Neural crest cell (in vitro differentiated cells): Measurements from ENCODE around the gene GAPDHS. TPM values are rescaled to one million over a fixed set of nuclear protein-coding genes. Genes with fewer than 3 reads are reported as not detected.

ENCODE experiments used
- DNase-seq: peaks from one replicate; pipeline ENCODE4 v3.0.0; 2021; ENCODE audit warnings: low read depth, mixed read lengths, low spot score
- H3K27ac Mint-ChIP-seq: one replicate; pipeline ENCODE4 v1.8.0; 2021; ENCODE audit warnings: mild to moderate bottlenecking, mixed read lengths; ENCODE audit not compliant: unreplicated experiment
- H3K27me3 Mint-ChIP-seq: 2 replicates; pipeline ENCODE4 v1.8.0; 2021; ENCODE audit warnings: low read depth, mild to moderate bottlenecking, mixed read lengths
- H3K36me3 Mint-ChIP-seq: 2 replicates; pipeline ENCODE4 v1.8.0; 2021; ENCODE audit warnings: low read depth, mild to moderate bottlenecking, mixed read lengths
- H3K4me1 Mint-ChIP-seq: 2 replicates; pipeline ENCODE4 v1.8.0; 2021; ENCODE audit warnings: mixed read lengths
- H3K4me3 Mint-ChIP-seq: one replicate; pipeline ENCODE4 v1.8.0; 2021; ENCODE audit warnings: mild to moderate bottlenecking, mixed read lengths
- H3K9me3 Mint-ChIP-seq: 2 replicates; pipeline ENCODE4 v1.8.0; 2021; ENCODE audit warnings: mixed read lengths
- total RNA-seq: library from RNA; stranded (reverse); gene quantifications from 2 replicates; pipeline ENCODE4 v1.2.1, GENCODE V29; 2021
- TF ChIP-seq, protein P1 (sequence below): fragments of 200-600 bp; sonication (generic); conservative IDR thresholded peaks from 2 replicates; pipeline ENCODE4 v1.5.0; 2021; ENCODE audit warnings: antibody characterized with exemption, mild to moderate bottlenecking

Gene GAPDHS
- total RNA-seq, 1 donor from 2014 or later: not detected

DNA sequence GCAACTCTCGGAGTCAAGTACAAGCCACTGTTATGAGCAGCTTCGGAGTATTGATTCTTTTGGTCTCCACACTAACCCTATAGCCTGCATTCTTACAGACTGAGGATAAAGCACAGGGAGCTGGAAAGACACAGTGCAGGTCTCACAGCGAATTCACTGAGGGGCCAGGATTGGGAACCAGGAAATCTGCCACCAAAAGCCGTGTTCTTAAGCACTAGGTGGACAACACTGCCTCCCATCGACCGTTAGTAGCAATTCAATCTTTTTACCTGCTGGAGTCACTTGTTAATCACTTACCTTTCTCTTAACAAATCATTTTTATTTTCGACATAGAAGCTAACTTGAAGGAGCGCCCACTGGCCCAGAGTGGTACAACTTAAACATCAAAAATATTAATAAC lies 59.0 kb downstream of the GAPDHS start:
- no peaks in the 10 kb centered on the region for H3K36me3 Mint-ChIP-seq
- peaks cover 40% of the 10 kb centered on the region for H3K27me3 Mint-ChIP-seq
- no peak for DNase-seq
- H3K9me3 Mint-ChIP-seq: no peaks in the 10 kb centered on the region
- no peaks in the 10 kb centered on the region for H3K4me1 Mint-ChIP-seq
- TF ChIP-seq, protein P1, sequence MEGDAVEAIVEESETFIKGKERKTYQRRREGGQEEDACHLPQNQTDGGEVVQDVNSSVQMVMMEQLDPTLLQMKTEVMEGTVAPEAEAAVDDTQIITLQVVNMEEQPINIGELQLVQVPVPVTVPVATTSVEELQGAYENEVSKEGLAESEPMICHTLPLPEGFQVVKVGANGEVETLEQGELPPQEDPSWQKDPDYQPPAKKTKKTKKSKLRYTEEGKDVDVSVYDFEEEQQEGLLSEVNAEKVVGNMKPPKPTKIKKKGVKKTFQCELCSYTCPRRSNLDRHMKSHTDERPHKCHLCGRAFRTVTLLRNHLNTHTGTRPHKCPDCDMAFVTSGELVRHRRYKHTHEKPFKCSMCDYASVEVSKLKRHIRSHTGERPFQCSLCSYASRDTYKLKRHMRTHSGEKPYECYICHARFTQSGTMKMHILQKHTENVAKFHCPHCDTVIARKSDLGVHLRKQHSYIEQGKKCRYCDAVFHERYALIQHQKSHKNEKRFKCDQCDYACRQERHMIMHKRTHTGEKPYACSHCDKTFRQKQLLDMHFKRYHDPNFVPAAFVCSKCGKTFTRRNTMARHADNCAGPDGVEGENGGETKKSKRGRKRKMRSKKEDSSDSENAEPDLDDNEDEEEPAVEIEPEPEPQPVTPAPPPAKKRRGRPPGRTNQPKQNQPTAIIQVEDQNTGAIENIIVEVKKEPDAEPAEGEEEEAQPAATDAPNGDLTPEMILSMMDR: peak; percentile 67
- no peak overlapping the region for H3K4me3 Mint-ChIP-seq
- H3K27ac Mint-ChIP-seq: no peak overlapping the region

Other genes with a start within 250 kb of the GAPDHS start
- not detected in 2 replicates for gene MAG, start 241.3 kb upstream of the GAPDHS start, total RNA-seq
- gene CD22, start 204.3 kb upstream of the GAPDHS start, total RNA-seq: not detected in 2 replicates
- gene FFAR1, start 185.6 kb upstream of the GAPDHS start, total RNA-seq: not detected in 2 replicates
- not detected in 2 replicates for gene FFAR3, start 175.0 kb upstream of the GAPDHS start, total RNA-seq
- not detected in 2 replicates for gene GPR42, start 162.4 kb upstream of the GAPDHS start, total RNA-seq
- not detected in 2 replicates for gene FFAR2, start 85.2 kb upstream of the GAPDHS start, total RNA-seq
- not detected in 2 replicates for gene KRTDAP, start 43.0 kb upstream of the GAPDHS start, total RNA-seq
- not detected in 2 replicates for gene DMKN, start 19.8 kb upstream of the GAPDHS start, total RNA-seq
- 0.20 and 0.21 TPM in 2 replicates for gene SBSN, start 5.1 kb upstream of the GAPDHS start, total RNA-seq
- 95.1 and 105 TPM in 2 replicates for gene TMEM147, start 12.2 kb downstream of the GAPDHS start, total RNA-seq
- gene ATP4A, start 30.2 kb downstream of the GAPDHS start, total RNA-seq: not detected in 2 replicates
- not detected in 2 replicates for gene PMIS2, start 52.7 kb downstream of the GAPDHS start, total RNA-seq
- gene HAUS5, start 79.3 kb downstream of the GAPDHS start, total RNA-seq: 52.8 and 55.9 TPM in 2 replicates
- 88.1 and 96.8 TPM in 2 replicates for gene RBM42, start 95.6 kb downstream of the GAPDHS start, total RNA-seq
- gene ETV2, start 108.3 kb downstream of the GAPDHS start, total RNA-seq: 1.7 and 1.8 TPM in 2 replicates
- gene COX6B1, start 114.9 kb downstream of the GAPDHS start, total RNA-seq: 329 and 339 TPM in 2 replicates
- gene UPK1A, start 133.1 kb downstream of the GAPDHS start, total RNA-seq: not detected in 2 replicates
- not detected in 2 replicates for gene ZBTB32, start 171.1 kb downstream of the GAPDHS start, total RNA-seq
- gene KMT2B, start 184.5 kb downstream of the GAPDHS start, total RNA-seq: 60.1 and 64.2 TPM in 2 replicates
- gene IGFLR1, start 209.0 kb downstream of the GAPDHS start, total RNA-seq: 4.2 and 6.3 TPM in 2 replicates
- 19.4 and 21.6 TPM in 2 replicates for gene U2AF1L4, start 212.0 kb downstream of the GAPDHS start, total RNA-seq
- gene PSENEN, start 212.2 kb downstream of the GAPDHS start, total RNA-seq: 67.3 and 69.2 TPM in 2 replicates
- gene LIN37, start 215.1 kb downstream of the GAPDHS start, total RNA-seq: 7.5 and 12.5 TPM in 2 replicates
- 0.37 and 0.64 TPM in 2 replicates for gene HSPB6, start 223.6 kb downstream of the GAPDHS start, total RNA-seq
- gene PROSER3, start 224.7 kb downstream of the GAPDHS start, total RNA-seq: 63.4 and 64.0 TPM in 2 replicates
- 109 and 110 TPM in 2 replicates for gene ARHGAP33, start 242.1 kb downstream of the GAPDHS start, total RNA-seq